GM18507 (cell line): Measurements from ENCODE around the gene CEACAM20.
"Not testable (repeated sequence)": the region's sequence is repeated elsewhere in the genome, so short reads cannot be mapped to it uniquely, and the experiment has no call there.

Experiments used
- DNase-seq: peaks from one replicate; pipeline ENCODE4 v3.0.0; 2011; ENCODE audit warnings: low read depth; ENCODE audit not compliant: insufficient read length; ENCODE audit errors: extremely low spot score
- FAIRE-seq: peaks from 2 replicates; lab custom pipeline; 2011; peaks lifted over from hg19 to GRCh38; lab: Jason Lieb, UNC

Gene CEACAM20

DNA sequence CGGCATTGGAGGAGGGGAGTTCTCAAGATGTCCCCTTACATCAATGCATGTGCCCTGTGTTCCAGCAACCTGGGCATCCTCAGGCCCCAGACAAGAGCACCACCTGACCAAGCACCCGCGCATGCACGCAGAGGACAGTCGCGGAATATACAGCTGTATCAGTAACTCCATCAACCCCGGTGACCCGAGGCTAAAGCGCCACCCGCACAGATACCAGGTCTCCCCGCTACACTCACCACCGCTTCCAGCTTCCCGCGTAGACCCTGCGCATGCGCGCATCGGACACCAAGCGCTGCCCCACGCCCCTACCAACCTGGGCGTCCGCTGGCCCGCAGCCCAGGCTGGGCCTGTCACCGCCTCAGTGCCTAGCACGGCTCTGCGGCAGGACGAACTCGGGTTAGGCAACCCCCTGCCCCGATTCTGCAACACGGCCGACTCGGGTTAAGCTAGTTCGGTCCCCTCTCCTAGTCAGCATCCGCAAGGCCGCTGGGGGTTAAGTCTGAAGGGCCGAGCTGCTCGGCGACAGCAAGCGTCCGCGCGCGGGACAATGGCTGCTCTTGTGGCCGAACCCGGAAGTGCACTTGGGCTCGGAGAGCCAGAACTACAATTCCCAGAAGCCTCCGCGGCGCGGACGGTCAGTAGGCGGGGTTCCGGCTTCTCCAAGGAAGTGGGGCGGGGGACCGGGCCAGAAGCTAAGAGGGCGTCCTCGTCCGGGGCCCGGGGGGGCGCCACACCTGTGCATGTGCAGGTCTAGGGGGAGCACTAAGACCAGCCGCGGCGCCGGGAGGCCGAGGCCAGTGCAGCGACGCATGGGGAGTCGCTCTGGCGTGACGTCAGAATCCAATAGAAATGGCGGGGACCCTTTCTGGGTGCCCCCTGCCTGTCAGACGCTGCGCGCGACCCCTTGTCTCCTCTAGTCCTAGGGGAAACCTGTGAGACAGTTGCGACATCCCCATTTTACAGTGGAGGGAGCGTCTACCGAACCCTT lies 29.2 kb downstream of the CEACAM20 start, which contains the start of gene ZNF180:
Gene ZNF180, minus strand, starts transcription at position 561 of the 988 bp plus-strand sequence. CDS start 3,188 bp downstream, outside the sequence.
- peak; percentile 89 for FAIRE-seq
- DNase-seq = peak; percentile 92

- FAIRE-seq (no peak), DNase-seq (no peak)
These were observed 29.9 kb downstream of the CEACAM20 start for GRCh38 chr19:44499559-44499958.

DNA sequence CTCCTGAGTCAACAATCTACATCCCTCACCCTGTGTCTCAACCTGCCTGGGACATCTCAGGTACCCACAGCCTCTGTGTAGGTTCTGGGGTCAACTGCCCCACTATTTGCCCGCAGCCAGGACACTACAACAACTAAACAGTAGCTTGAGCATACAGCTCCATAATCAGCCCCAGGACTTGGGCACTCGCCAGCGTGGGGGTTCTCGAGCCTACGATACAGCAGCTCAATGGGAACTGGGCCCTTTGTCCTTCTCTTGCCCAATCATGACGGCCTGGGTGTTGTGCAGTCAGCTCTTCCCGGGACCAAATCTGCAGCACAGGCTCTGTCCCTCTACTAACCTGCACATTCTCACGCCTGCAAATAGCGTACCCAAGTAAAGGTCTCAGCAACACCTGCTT lies 30.5 kb downstream of the CEACAM20 start:
- FAIRE-seq (no peak), DNase-seq (no peak)

DNA sequence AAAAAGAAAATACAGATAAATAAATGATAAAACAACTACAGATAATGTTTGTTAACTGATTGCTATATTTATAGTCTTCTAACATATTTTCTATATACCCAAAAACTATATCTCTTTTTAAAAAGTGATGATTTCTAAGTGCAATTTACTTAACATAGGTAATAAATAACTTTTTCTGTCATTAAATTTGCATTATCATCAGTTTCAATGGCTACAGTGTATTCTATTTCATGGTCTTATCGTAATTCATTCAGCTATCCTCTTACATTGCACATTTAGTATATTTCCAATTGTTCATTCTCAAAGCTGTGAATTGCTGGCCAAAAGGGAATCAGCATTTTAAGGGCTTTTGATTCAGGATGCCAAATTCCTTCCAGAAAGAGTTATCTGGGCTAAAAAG lies 32.8 kb downstream of the CEACAM20 start:
- DNase-seq = no peak
- FAIRE-seq = no peak

- no peak for FAIRE-seq
- DNase-seq = no peak
These were observed 52.7 kb downstream of the CEACAM20 start for GRCh38 chr19:44476559-44477408.

- FAIRE-seq, DNase-seq: not testable (repeated sequence)
These were observed 60.7 kb downstream of the CEACAM20 start for GRCh38 chr19:44468730-44469129.

DNA sequence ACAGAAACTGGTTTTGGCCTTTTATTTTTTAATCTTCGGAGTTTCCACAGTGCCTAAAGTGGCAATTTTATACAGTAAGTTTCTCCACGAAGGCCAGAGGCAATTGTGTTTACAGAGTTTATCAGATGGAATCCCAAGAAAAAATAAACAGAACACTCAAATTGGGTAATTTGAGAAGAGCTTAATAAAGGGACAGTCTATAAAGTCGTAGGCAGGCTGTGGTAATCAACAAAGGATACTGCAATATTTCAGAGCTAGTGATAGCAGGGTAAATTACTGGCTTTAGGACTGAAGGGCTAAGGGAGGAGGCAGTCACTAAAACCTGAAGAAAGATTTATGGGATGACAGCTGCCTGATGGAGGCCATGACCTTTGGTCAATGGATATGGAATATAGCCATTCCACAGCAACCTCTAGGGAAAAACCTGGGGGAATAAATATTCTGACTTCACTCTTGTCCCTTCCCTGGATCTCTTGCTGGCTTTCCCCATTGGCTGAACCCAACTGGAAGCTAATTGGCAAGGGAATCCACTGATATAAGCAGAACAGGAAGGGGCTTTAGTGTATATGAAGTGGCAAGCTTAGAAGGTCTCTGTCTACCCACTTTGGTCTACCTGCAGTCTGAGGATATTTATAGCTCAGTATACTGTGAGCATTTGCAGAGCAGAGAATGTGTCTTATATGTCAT lies 66.7 kb downstream of the CEACAM20 start:
- DNase-seq, FAIRE-seq: not testable (repeated sequence)
